Activated CD4-positive, alpha-beta T cell treated with anti-CD3 and anti-CD28 coated beads for 48 hours (primary cell): Measurements from ENCODE around the gene LRRFIP2.
"Not testable (repeated sequence)": the region's sequence is repeated elsewhere in the genome, so short reads cannot be mapped to it uniquely, and the experiment has no call there.

Experiments
- DNase-seq: peaks from one replicate; pipeline ENCODE4 v3.0.0-alpha.2; 2020

The LRRFIP2 gene

GRCh38 chr3:37054370-37054769 is 120.0 kb downstream of the LRRFIP2 start:
- DNase-seq, result no peak

GRCh38 chr3:37053753-37054152 is 120.6 kb downstream of the LRRFIP2 start:
- DNase-seq, result no peak

- no peak for DNase-seq
Observed at GRCh38 chr3:37053337-37053736, 121.0 kb downstream of the LRRFIP2 start.

GRCh38 chr3:37052860-37053259 is 121.5 kb downstream of the LRRFIP2 start:
- DNase-seq, result no peak

- no peak for DNase-seq
Observed at GRCh38 chr3:37050282-37050681, 124.1 kb downstream of the LRRFIP2 start.

- not testable (repeated sequence) for DNase-seq
Observed at GRCh38 chr3:37042712-37043111, 131.7 kb downstream of the LRRFIP2 start.

GRCh38 chr3:37041546-37042195 is 132.7 kb downstream of the LRRFIP2 start:
- DNase-seq, result no peak

GRCh38 chr3:37040231-37040630 is 134.2 kb downstream of the LRRFIP2 start:
- DNase-seq, result no peak

- no peak for DNase-seq
Observed at GRCh38 chr3:37039161-37039846, 135.1 kb downstream of the LRRFIP2 start.

GRCh38 chr3:37037352-37037751 is 137.0 kb downstream of the LRRFIP2 start:
- no peak for DNase-seq

GRCh38 chr3:37032961-37033360 is 141.4 kb downstream of the LRRFIP2 start:
- no peak for DNase-seq

- no peak for DNase-seq
Observed at GRCh38 chr3:37031096-37031682, 143.2 kb downstream of the LRRFIP2 start.

- no peak for DNase-seq
Observed at GRCh38 chr3:37030588-37030987, 143.8 kb downstream of the LRRFIP2 start.

- no peak for DNase-seq
Observed at GRCh38 chr3:37029516-37030163, 144.7 kb downstream of the LRRFIP2 start.

GRCh38 chr3:37029111-37029510 is 145.3 kb downstream of the LRRFIP2 start:
- DNase-seq, result no peak

GRCh38 chr3:37028329-37028728 is 146.1 kb downstream of the LRRFIP2 start:
- no peak for DNase-seq

- no peak for DNase-seq
Observed at GRCh38 chr3:37026851-37027250, 147.5 kb downstream of the LRRFIP2 start.

GRCh38 chr3:37025561-37026335 is 148.6 kb downstream of the LRRFIP2 start:
- no peak for DNase-seq

GRCh38 chr3:37024820-37025405 is 149.5 kb downstream of the LRRFIP2 start:
- no peak for DNase-seq

GRCh38 chr3:37024092-37024491 is 150.3 kb downstream of the LRRFIP2 start:
- no peak for DNase-seq

- DNase-seq, result no peak
Observed at GRCh38 chr3:37017683-37018082, 156.7 kb downstream of the LRRFIP2 start.

GRCh38 chr3:37016903-37017302 is 157.5 kb downstream of the LRRFIP2 start:
- DNase-seq, result no peak

GRCh38 chr3:37015642-37016041 is 158.7 kb downstream of the LRRFIP2 start:
- no peak for DNase-seq
